ENCODE data around the gene H2BK1.

The H2BK1 gene

GRCh38 chr7:151251328-151251688, 41.0 kb upstream of the H2BK1 start:
- H2AFZ ChIP-seq (ENCODE audit: low read length): no peak overlapping the region
- H4K20me1 ChIP-seq (ENCODE audit: insufficient read depth, low read length): no peaks in the 10 kb centered on the region
- H3K27ac ChIP-seq (ENCODE audit: low read depth, low read length, poor library complexity, severe bottlenecking): no peak overlapping the region
- H3K9me2 ChIP-seq (ENCODE audit: low read depth, low read length): no peaks in the 10 kb centered on the region
- peak overlapping the region; percentile 35; the same call in 1 of the 2 replicates for H3K4me2 ChIP-seq (ENCODE audit: low read length)
- no peaks in the 10 kb centered on the region for H3K36me3 ChIP-seq (ENCODE audit: insufficient read depth, low read length)
- H3F3A ChIP-seq (ENCODE audit: insufficient read depth, low read length): no peaks in the 10 kb centered on the region
- peaks cover 12% of the 10 kb centered on the region for H3K4me1 ChIP-seq (ENCODE audit: insufficient read depth, low read length, severe bottlenecking)
- peaks cover 22% of the 10 kb centered on the region for H3K27me3 ChIP-seq (ENCODE audit: insufficient read depth, low read length)
- no peak overlapping the region for H3K9ac ChIP-seq (ENCODE audit: low read length)
- no peak for TF ChIP-seq EZH2 (IDR thresholded peaks at IDR 0.05; ENCODE audit: borderline replicate concordance, low read length)
- no peak for TF ChIP-seq CTCF (IDR thresholded peaks at IDR 0.05; ENCODE audit: low read length)
- H3K9me3 ChIP-seq (ENCODE audit: low read length): no peaks in the 10 kb centered on the region
- H3K4me3 ChIP-seq (ENCODE audit: low read depth, low read length, poor library complexity, severe bottlenecking): no peak overlapping the region
- no peaks in the 10 kb centered on the region for H3K79me2 ChIP-seq (ENCODE audit: insufficient read depth, low read length)

GRCh38 chr7:151250181-151251132, 40.2 kb upstream of the H2BK1 start:
- Histone ChIP-seq H3K4me2 (ENCODE audit: low read length) (no peak overlapping the region), H3K4me1 (ENCODE audit: insufficient read depth, low read length, severe bottlenecking) (peaks cover 16% of the 10 kb centered on the region), H3K4me3 (ENCODE audit: low read depth, low read length, poor library complexity, severe bottlenecking) (no peak overlapping the region), H3K36me3 (ENCODE audit: insufficient read depth, low read length) (no peaks in the 10 kb centered on the region), H3F3A (ENCODE audit: insufficient read depth, low read length) (no peaks in the 10 kb centered on the region), H3K9me3 (ENCODE audit: low read length) (no peaks in the 10 kb centered on the region), H3K79me2 (ENCODE audit: insufficient read depth, low read length) (no peaks in the 10 kb centered on the region), H3K9ac (ENCODE audit: low read length) (no peak overlapping the region), H2AFZ (ENCODE audit: low read length) (no peak overlapping the region), H3K9me2 (ENCODE audit: low read depth, low read length) (no peaks in the 10 kb centered on the region), H3K27ac (ENCODE audit: low read depth, low read length, poor library complexity, severe bottlenecking) (no peak overlapping the region), H3K27me3 (ENCODE audit: insufficient read depth, low read length) (peaks cover 22% of the 10 kb centered on the region), H4K20me1 (ENCODE audit: insufficient read depth, low read length) (no peaks in the 10 kb centered on the region)
- no peak for TF ChIP-seq CTCF (IDR thresholded peaks at IDR 0.05; ENCODE audit: low read length)
- TF ChIP-seq EZH2 (IDR thresholded peaks at IDR 0.05; ENCODE audit: borderline replicate concordance, low read length): no peak

- H3K4me3 ChIP-seq (ENCODE audit: low read depth, low read length, poor library complexity, severe bottlenecking): no peak overlapping the region
These were observed 39.4 kb upstream of the H2BK1 start for GRCh38 chr7:151249732-151250072.

More at GRCh38 chr7:151249732-151250072, 39.4 kb upstream of the H2BK1 start:
- Histone ChIP-seq H3K27me3 (ENCODE audit: insufficient read depth, low read length) (peaks cover 27% of the 10 kb centered on the region), H3K9me2 (ENCODE audit: low read depth, low read length) (no peaks in the 10 kb centered on the region), H3K79me2 (ENCODE audit: insufficient read depth, low read length) (no peaks in the 10 kb centered on the region), H3K4me1 (ENCODE audit: insufficient read depth, low read length, severe bottlenecking) (peaks cover 24% of the 10 kb centered on the region), H3F3A (ENCODE audit: insufficient read depth, low read length) (no peaks in the 10 kb centered on the region), H3K27ac (ENCODE audit: low read depth, low read length, poor library complexity, severe bottlenecking) (no peak overlapping the region), H4K20me1 (ENCODE audit: insufficient read depth, low read length) (no peaks in the 10 kb centered on the region), H3K9ac (ENCODE audit: low read length) (no peak overlapping the region), H3K36me3 (ENCODE audit: insufficient read depth, low read length) (no peaks in the 10 kb centered on the region), H2AFZ (ENCODE audit: low read length) (no peak overlapping the region), H3K9me3 (ENCODE audit: low read length) (no peaks in the 10 kb centered on the region), H3K4me2 (ENCODE audit: low read length) (no peak overlapping the region)
- TF ChIP-seq EZH2 (IDR thresholded peaks at IDR 0.05; ENCODE audit: borderline replicate concordance, low read length): no peak
- TF ChIP-seq CTCF (IDR thresholded peaks at IDR 0.05; ENCODE audit: low read length): no peak
